ENCODE results near the gene NHLH2.

The NHLH2 gene

DNA sequence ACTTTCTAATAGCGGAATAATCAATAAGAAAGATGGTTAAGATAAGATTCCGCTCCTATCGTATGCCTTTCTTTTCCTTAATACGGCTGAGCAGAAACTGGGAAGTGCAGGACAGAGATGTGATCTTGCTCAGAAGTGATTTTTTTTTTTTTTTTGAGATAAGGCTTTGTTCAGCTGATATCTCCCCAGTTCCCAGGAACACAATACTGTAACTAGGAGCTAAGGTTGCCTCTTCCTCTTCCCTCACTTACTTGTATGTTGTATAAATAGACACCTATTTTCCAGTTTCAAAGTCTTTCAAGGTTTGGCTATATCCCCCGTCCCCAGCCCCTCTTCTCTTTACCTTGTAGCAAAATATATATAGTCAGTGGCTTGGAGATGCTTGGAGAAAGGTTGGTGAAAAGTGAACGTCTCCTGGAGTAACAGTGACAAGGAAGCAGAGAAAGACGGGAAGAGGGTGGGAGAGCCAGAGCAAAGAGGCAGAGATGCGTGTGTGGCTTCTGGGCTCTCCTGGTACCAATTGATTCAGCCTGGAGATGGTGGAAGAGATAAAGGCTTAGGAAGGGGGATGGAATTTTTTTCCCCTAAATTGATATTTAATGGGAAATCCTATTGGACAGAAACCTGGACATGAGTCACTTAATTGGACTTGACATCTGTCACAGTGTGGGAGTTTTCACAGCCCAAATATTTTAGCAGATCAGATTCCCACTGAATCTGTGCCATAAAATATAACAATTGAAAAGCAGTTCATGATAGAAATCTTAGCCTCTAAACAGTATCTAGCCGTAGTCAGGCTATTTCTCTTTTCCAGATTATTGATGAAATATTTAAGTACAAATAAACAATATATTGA is at the start of gene NHLH2:
NHLH2 (minus strand) TSS at position 522 of the 856 bp plus-strand sequence. CDS start 2,754 bp downstream, outside the sequence.
- Mint-ChIP-seq H3K27me3 (peaks cover 54% of the 10 kb centered on the region), H3K27ac (no peak within 1 kb of the TSS), H3K4me3 (no peak within 1 kb of the TSS), H3K9me3 (no peaks in the 10 kb centered on the region), H3K4me1 (peaks cover 8% of the 10 kb centered on the region), H3K36me3 (no peaks in the 10 kb centered on the region)
- DNase-seq: no peak
- CTCF ChIA-PET: no interaction called here

- H3K27me3 Mint-ChIP-seq: peaks cover 11% of the 10 kb centered on the region
- no peak overlapping the region for H3K27ac Mint-ChIP-seq
- CTCF ChIA-PET: no interaction called here
- no peak for DNase-seq
- H3K4me1 Mint-ChIP-seq: no peaks in the 10 kb centered on the region
- H3K36me3 Mint-ChIP-seq: no peaks in the 10 kb centered on the region
- H3K4me3 Mint-ChIP-seq: no peak overlapping the region
- no peaks in the 10 kb centered on the region for H3K9me3 Mint-ChIP-seq
Observed at GRCh38 chr1:115890580-115890979, 49.7 kb upstream of the NHLH2 start.

DNA sequence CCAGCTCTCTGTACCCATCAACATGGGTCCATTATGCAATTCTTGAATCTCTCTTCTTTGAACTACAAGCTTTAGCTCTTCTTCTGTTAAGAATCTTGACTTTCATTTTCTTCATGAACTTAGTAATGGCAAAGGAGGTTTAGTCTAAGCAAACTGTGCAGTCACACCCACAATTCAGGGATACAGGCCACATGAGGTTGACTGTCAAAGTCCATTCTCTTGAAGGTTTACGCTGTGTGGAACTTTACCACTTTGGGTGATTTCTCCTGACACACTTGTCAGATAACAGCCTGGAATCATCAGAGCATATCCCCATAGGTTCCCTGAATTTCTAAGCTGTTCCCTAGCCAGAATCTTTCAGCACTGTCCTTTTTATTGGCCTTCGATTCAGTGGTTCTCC is 48.0 kb upstream of the NHLH2 start:
- H3K4me3 Mint-ChIP-seq: no peak overlapping the region
- H3K36me3 Mint-ChIP-seq: no peaks in the 10 kb centered on the region
- no peak overlapping the region for H3K27ac Mint-ChIP-seq
- DNase-seq: no peak
- H3K4me1 Mint-ChIP-seq: no peaks in the 10 kb centered on the region
- peaks cover 11% of the 10 kb centered on the region for H3K27me3 Mint-ChIP-seq
- CTCF ChIA-PET: no interaction called here
- H3K9me3 Mint-ChIP-seq: no peaks in the 10 kb centered on the region

DNA sequence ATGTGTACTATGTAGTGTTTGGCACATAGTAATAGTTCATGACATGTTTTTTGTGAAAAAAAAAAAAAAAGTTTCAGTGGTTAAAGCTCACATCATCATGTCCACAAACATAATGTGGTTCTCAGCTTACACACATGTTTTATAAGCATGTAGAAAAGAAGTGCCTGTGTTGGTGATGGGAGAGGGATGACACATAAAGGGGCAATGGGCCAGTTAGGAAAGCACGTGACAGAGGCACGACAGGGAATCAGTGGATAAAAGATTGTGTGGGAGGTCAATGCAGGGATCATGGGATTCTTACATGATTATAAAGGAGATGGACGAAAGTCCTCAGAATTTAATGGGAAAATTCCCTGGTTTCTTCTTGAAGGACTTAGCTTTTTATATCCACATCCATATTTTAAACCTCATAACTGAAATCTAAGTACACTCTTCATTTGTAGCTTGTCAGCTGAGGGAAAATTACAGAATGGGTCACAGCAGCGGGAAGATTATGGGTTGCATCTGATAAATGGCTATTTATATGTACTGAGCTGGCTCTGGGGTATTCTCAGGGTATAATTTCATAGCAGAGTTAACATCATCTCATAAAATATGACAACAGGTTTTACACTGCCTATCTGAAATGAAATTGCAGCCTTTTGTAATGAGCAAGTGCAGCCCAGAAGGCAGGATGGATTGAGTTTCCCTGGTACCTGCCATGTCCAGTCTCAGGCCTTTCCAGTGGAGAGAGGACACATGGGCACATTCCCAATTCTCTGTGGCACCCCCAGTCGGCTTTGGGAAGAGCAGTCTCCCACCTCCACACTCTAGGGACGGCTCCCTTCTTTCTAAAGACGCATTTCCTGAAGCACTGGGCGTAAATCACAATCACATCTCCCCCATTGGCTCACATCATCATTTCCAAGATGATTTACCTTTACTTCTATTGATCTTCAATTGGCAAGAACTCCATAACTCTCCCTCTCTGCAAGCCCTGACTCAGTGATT is 42.3 kb upstream of the NHLH2 start:
- no peak overlapping the region for H3K27ac Mint-ChIP-seq
- H3K9me3 Mint-ChIP-seq: no peaks in the 10 kb centered on the region
- no peak for DNase-seq
- H3K4me3 Mint-ChIP-seq: no peak overlapping the region
- H3K27me3 Mint-ChIP-seq: peaks cover 9% of the 10 kb centered on the region
- H3K4me1 Mint-ChIP-seq: no peaks in the 10 kb centered on the region
- no peaks in the 10 kb centered on the region for H3K36me3 Mint-ChIP-seq
- CTCF ChIA-PET: no interaction called here

GRCh38 chr1:115880981-115881672 is 40.2 kb upstream of the NHLH2 start:
- DNase-seq: no peak
- Mint-ChIP-seq H3K27me3 (peaks cover 8% of the 10 kb centered on the region), H3K4me1 (peaks cover 2% of the 10 kb centered on the region), H3K9me3 (no peaks in the 10 kb centered on the region), H3K27ac (no peak overlapping the region), H3K36me3 (no peaks in the 10 kb centered on the region), H3K4me3 (no peak overlapping the region)
- CTCF ChIA-PET: no interaction called here

- Mint-ChIP-seq H3K36me3 (no peaks in the 10 kb centered on the region), H3K27ac (no peak overlapping the region), H3K27me3 (peaks cover 8% of the 10 kb centered on the region), H3K9me3 (no peaks in the 10 kb centered on the region), H3K4me3 (no peak overlapping the region), H3K4me1 (peaks cover 2% of the 10 kb centered on the region)
- CTCF ChIA-PET: no interaction called here
- no peak for DNase-seq
Observed at GRCh38 chr1:115879977-115880376, 39.1 kb upstream of the NHLH2 start.

DNA sequence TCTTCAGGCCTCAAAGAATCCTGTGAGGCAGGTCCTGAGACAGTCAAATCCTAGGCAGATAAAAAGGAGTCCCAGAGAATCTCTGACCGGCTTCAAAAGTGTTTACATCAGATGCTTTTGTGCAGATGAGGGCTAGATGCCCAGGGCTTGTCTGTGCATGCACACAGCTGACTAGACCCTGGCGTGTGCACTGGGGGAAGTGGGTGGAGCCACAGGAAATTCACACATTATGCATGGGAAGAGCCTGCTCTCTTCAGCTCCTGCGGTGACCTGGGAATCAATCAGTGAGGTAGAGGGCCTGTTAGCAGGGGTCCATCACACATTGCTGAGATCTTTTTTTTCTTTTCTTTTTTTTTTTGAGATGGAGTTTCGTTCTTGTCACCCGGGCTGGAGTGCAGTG is 36.6 kb upstream of the NHLH2 start:
- Mint-ChIP-seq H3K27me3 (peaks cover 13% of the 10 kb centered on the region), H3K4me3 (no peak overlapping the region), H3K27ac (no peak overlapping the region), H3K4me1 (peaks cover 2% of the 10 kb centered on the region), H3K36me3 (no peaks in the 10 kb centered on the region), H3K9me3 (no peaks in the 10 kb centered on the region)
- CTCF ChIA-PET: no interaction called here
- DNase-seq: no peak

- Mint-ChIP-seq H3K9me3 (no peaks in the 10 kb centered on the region), H3K36me3 (no peaks in the 10 kb centered on the region), H3K4me1 (peaks cover 2% of the 10 kb centered on the region), H3K27ac (no peak overlapping the region), H3K27me3 (peaks cover 15% of the 10 kb centered on the region), H3K4me3 (no peak overlapping the region)
- CTCF ChIA-PET: no interaction called here
- DNase-seq: no peak
Observed at GRCh38 chr1:115874904-115875303, 34.0 kb upstream of the NHLH2 start.

DNA sequence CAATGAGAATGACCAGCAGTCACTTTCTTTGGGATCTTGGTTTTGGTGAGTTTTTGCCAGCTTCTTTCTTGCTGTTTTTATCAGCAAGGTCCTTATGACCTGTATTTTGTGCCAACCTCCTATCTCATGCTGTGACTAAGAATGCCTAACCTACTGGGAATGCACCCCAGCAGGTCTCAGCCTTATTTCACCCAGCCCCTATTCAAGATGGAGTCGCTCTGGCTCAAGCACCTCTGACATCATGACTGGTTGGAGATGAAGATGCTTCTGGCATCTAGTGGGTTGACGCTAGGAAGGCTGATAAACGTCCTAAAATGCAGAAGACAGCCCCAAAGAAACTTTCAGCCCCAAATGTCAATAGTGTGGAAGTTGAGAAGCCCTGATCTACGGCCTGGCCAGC is 33.6 kb upstream of the NHLH2 start:
- Mint-ChIP-seq H3K4me1 (peaks cover 2% of the 10 kb centered on the region), H3K27me3 (peaks cover 15% of the 10 kb centered on the region), H3K4me3 (no peak overlapping the region), H3K9me3 (no peaks in the 10 kb centered on the region), H3K36me3 (no peaks in the 10 kb centered on the region), H3K27ac (no peak overlapping the region)
- CTCF ChIA-PET: no interaction called here
- DNase-seq: no peak

DNA sequence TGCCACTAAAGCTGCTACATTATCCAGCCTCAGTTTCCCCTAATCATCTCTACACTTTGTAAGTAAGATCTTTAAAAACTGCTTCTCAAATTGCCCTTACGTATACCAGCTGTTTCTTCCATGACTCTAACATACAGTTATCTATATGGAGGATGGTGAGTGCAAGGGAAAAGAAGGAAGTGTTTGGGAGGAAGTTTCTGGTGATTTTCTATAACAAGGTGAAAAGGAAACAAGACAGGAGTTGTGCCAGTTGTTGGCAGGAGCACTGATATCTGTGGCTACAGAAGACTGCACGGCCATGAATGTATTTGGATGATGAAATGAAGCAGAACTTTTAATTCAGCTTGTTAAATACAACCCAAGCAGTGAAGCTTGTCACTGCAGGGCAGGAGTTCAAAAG is 32.3 kb upstream of the NHLH2 start:
- Mint-ChIP-seq H3K27ac (no peak overlapping the region), H3K4me3 (no peak overlapping the region), H3K9me3 (no peaks in the 10 kb centered on the region), H3K4me1 (peaks cover 2% of the 10 kb centered on the region), H3K36me3 (no peaks in the 10 kb centered on the region), H3K27me3 (peaks cover 15% of the 10 kb centered on the region)
- CTCF ChIA-PET: interaction anchor here (0.7 kb wide), 1 partner anchor 247 kb away, joined by 3 read pairs; no protein-coding TSS in a partner anchor
- DNase-seq: no peak

DNA sequence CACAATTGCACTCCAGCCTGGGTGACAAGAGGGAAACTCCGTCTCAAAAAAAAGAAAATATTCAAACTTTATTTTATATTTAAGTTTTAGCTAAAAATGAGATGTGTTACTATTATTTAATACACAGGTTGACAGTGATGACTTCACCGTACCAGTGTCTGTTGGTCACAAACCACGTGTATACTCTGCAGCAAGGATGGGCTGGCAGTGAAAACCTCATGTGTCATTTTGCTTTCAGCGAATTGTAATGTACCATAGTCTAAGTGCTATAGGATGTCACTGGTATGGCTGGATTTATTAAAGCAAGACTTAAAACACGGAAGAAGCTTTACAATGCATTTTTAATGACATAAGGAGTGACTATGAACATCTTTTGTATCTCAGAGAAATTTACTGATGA is 28.1 kb upstream of the NHLH2 start:
- Mint-ChIP-seq H3K4me3 (no peak overlapping the region), H3K27me3 (peaks cover 16% of the 10 kb centered on the region), H3K36me3 (no peaks in the 10 kb centered on the region), H3K27ac (no peak overlapping the region), H3K4me1 (no peaks in the 10 kb centered on the region), H3K9me3 (no peaks in the 10 kb centered on the region)
- no peak for DNase-seq
- CTCF ChIA-PET: no interaction called here

DNA sequence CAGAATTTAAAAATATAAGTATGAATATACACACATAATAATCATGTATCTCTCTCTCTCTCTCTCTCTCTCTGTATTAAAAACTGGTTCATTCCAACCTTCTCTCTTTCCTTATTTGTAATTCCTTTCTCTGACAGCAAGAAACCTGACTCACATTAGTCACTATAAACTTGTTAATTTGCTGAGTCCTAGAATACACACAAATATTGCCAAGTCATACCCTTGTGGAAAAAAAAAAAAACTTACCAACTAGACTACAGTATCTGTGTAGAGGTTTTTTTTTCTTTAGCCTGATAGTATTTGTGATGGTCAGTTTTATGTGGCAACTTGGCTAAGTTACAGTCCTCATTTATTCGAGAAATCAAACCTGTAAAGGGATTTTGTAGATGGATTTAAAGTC is 26.3 kb upstream of the NHLH2 start:
- Mint-ChIP-seq H3K36me3 (no peaks in the 10 kb centered on the region), H3K4me3 (no peak overlapping the region), H3K9me3 (no peaks in the 10 kb centered on the region), H3K27me3 (peaks cover 17% of the 10 kb centered on the region), H3K27ac (no peak overlapping the region), H3K4me1 (no peaks in the 10 kb centered on the region)
- no peak for DNase-seq
- CTCF ChIA-PET: no interaction called here

- Mint-ChIP-seq H3K36me3 (no peaks in the 10 kb centered on the region), H3K4me3 (no peak overlapping the region), H3K4me1 (no peaks in the 10 kb centered on the region), H3K27me3 (peaks cover 14% of the 10 kb centered on the region), H3K27ac (no peak overlapping the region), H3K9me3 (no peaks in the 10 kb centered on the region)
- CTCF ChIA-PET: no interaction called here
- DNase-seq: no peak
Observed at GRCh38 chr1:115865704-115866380, 24.9 kb upstream of the NHLH2 start.

- H3K27me3 Mint-ChIP-seq: peaks cover 17% of the 10 kb centered on the region
- no peak for DNase-seq
- H3K27ac Mint-ChIP-seq: no peak overlapping the region
- H3K4me3 Mint-ChIP-seq: no peak overlapping the region
- no peaks in the 10 kb centered on the region for H3K36me3 Mint-ChIP-seq
- H3K9me3 Mint-ChIP-seq: no peaks in the 10 kb centered on the region
- CTCF ChIA-PET: no interaction called here
- H3K4me1 Mint-ChIP-seq: no peaks in the 10 kb centered on the region
Observed at GRCh38 chr1:115862403-115862802, 21.5 kb upstream of the NHLH2 start.

Measured in activated naive CD4-positive, alpha-beta T cell treated with anti-CD3 and anti-CD28 coated beads, Interleukin-2, amount 10 ng/mL, durations not matched to agents 7 days and 5 days (primary cell).